Kasumi-1 (cell line): ENCODE results near the gene MAP4K3.

Experiments
- DNase-seq, 2 experiments: peaks; one replicate each; lab custom pipeline; 2025; lab: John Stamatoyannopoulos, UW

MAP4K3 gene

GRCh38 chr2:39436592-39437521 is at the start of gene MAP4K3:
MAP4K3 (minus strand) TSS chr2:39437285; CDS start chr2:39436987, 298 bp downstream.
- DNase-seq: peak; percentile 94 to 95

DNA sequence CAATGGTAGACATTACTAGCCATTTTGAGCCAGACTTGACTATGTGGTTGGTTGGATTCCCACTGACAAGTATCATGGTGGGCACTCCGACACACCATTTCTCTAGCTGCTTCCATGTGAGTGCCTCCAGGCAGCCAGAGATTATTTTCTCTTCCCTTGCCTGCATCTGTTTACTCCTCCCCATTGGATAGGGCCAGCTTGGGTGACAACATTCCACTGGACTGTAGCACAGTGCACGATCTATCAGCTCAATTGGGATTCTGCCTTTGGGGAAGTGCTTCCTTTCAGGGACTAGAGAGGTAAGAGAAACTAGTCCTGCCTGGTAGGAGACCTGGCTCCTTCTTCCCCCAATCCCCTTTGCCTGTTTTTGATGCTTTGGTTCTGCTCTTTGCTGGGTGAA is 49.0 kb upstream of the MAP4K3 start:
- DNase-seq: no peak

- DNase-seq: no peak
Measured at GRCh38 chr2:39484620-39485495, 47.8 kb upstream of the MAP4K3 start.

DNA sequence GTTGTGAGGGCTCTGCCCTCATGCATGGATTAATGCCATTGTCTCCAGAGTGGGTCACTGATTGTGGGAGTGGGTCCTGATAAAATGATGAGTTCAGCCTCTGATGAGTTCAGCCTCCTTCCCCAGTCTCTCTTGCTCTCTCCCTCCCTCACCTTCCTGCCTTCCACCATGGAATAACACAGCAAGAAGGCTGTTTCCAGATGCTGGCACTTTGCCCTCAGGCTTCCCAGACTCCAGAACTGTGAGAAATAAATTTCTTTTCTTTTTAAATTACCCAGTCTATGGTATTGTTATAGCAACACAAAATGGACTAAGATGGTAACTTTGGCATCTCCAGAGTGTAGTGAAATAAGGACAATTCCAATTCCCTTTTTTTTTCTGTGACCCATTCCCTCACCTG is 47.1 kb upstream of the MAP4K3 start:
- no peak for DNase-seq

DNA sequence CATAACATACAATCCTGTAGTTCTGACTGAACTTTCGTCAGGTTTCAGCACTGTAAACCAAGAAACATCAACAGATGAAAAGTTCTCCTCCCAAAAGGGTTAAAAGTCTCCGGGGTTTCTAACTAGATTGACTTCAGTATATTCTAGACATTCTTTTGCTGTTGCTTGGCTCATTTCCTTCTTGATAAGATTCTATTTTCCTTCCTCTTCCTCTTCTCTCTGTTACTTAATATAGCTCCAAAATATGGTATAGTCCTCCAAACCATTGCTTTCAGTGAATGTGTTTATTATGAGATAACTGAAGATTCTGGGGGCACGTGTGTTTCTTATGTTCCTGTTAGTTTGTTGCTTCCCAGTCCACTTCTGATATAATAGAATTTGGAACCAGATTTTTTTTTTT is 46.4 kb upstream of the MAP4K3 start:
- peak; percentile 14 to 35 for DNase-seq

GRCh38 chr2:39481611-39482010 is 44.5 kb upstream of the MAP4K3 start:
- DNase-seq: no peak

DNA sequence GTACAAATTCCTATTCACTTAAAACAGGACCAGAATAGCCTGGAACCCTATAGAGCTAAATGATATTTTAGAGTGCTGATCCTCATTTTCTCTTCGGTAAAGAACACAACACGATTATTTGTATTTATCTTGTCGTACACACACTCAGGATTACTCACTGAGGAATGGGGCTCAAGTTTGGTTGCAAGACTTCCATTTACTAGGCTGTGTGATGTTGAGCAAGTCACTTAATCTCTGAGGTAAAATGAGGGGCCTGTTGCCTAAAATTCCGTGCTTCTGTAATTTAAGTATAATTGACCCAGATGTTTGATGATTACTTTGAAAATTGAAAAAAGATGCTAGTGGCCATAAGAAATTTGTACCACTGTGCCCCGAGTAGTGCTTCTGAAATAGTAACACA is 42.6 kb upstream of the MAP4K3 start:
- DNase-seq: no peak

- no peak for DNase-seq
Measured at GRCh38 chr2:39479053-39479670, 42.1 kb upstream of the MAP4K3 start.

- DNase-seq: no peak
Measured at GRCh38 chr2:39476524-39476923, 39.4 kb upstream of the MAP4K3 start.

DNA sequence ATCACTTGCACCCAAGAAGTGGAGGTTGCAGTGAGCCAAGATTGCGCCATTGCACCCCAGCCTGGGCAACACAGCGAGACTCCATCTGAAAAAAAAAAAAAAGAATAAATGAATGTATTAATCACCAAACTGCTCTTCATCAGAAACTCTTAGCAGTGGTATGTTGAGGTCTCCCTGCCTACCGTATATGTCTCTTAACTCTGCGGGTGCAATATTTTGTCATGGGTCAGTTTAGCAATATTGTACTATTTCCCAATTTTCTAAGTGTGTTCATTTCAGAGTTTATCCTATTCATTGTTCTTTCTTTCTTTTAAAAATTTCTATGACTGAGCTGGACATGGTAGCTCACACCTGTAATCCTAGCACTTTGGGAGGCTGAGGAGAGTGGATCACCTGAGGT is 37.9 kb upstream of the MAP4K3 start:
- DNase-seq: no peak

DNA sequence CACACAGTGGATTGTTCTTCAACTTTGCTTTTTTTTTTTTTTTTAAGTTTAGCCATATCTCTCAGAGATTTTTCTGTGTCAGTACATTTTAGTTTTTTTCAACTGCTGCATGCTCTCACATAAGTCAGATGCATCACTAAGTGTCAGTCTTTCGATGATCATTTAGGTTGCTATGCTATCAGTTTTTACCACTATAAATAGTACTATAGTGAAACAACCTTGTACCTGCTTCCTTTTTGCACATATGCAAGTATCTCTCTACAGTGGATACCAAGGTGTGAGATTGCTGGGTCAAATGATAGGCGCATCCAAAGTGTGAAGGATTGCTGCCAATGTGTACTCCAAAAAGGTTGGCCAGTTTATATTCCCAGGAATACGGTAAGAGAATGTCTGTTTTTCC is 33.5 kb upstream of the MAP4K3 start:
- no peak for DNase-seq

DNA sequence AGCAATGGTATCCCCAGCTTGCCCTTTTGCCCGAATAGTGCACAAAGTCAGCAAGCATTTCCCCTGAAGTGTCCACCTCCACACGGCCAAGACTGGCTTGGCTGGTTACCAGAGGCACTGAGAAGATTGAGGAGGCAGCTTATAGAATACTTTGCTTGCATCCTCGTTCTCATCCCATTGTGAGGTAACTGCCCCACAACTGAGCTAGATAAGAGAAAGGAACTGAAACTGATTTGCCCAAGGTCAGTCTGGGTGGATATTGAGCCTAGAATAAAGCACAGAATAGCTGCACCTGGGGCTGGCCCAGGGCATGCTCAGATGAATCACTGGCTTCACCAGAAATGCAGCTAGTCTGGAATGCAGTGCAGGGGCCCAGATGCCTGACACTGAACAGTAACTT is 32.7 kb upstream of the MAP4K3 start:
- DNase-seq: no peak

DNA sequence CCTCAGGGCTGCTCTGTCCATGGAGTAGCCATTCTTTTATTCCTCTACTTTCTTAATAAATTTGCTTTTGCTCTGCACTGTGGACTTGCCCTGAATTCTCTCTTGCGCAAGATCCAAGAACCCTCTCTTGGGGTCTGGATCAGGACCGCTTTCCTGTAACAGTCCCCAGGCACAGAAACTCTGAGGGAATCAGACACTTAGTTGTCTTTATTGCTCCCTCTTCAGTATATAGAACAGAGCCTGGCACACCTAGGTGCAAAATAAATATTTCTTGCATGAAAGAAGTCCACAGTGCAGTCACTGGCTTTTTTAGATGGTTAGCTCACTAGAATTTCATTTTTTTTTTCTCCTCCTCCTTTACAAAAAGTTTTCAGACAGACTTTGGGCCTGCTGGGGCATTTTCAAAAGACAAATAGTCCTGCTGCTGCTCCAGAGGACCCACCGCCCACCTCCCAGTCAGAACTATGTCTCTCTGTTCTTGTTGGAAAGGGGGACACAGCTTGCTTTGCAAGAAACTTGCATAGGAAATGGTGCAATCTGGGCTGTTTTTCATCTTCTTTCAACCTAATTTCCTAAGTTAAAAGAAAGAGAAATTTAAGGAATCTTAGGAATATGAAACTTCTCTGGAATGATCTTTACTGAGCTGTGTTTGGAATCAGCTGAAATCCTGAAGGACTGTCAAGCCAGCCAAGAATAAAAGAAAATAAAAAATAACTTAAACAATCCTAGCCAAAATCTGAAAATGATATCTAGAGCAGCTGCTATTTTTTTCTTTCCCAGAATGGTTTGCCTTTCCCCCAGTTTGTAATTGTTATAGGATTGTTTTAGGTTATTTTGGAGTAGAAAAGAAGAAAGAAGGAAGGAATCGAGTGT is 31.7 kb upstream of the MAP4K3 start:
- DNase-seq: no peak

DNA sequence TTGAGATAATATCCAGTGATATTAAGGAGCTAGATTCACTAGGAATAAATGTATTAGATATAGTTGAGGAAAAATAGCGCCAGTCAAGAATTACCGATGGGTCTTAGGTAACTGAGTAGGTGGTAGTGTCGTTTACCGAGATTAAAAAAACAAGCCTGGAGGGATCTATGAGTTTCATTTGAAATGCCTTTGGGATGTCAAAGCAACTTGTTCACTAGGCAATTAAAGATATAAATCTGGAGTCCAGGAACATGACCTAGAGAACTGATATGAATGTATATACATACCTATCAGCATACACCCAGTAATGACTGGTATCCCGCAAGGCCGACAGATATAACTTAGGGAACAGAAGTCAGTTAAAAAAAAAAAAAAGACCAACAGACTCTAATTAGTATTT is 29.2 kb upstream of the MAP4K3 start:
- DNase-seq: no peak

DNA sequence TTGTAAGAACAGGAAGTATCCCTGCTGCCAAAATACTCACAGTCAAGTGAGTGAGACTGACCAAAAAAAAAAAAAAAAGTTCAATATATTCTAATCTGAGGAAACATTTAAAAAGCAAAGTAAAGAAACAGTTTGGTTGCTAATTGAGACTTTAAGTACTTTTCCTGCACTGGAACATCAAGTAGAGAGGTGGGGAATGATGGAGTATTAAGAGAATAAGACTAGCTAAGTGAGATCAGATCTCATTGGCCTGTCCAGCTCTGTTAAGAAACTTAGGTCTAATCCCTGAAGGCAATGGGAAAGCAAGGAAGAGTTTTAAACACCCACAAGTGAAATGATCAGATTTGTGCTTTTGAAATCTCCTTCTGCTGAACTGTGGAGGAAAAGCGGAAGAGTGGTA is 27.8 kb upstream of the MAP4K3 start:
- no peak for DNase-seq

DNA sequence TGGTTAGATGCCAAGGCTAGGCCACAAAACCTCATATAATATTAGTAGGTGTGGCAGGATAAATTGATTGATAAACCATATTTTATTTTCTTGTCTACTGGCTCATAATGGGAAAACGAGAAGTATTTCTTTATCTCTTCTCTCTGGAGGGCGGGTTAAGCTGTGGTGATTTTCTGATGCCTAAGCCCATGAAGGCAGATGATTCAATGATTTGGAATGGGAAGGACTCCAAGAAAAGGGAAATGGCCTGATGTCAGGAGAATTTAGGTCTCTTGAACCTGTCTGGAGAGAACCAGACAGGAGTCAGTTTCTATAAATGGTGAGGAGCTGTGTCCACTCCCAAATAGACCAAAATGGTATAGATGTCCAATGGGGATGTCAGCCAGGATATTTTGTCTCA is 18.7 kb upstream of the MAP4K3 start:
- no peak for DNase-seq

- no peak for DNase-seq
Measured at GRCh38 chr2:39452396-39452795, 15.3 kb upstream of the MAP4K3 start.

DNA sequence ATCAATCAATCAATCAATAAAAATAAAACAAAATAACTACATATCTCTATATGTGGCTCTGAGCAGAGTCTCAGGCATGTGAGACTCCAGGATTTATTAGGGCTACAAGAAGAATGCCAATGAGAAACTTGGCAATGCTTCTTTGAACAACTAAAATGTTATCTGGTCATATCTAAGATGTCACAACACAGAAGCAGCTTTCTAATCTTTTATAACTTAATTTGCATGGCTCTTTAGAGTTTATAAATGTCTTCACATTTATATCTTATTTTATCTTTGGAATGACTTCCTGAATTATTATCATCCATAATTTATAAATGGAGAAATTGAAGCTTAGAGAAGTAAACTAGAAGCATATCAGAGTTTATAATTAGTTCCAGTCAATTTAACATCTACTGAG is 14.9 kb upstream of the MAP4K3 start:
- DNase-seq: no peak

GRCh38 chr2:39448169-39448502 is 11.1 kb upstream of the MAP4K3 start:
- DNase-seq: no peak

DNA sequence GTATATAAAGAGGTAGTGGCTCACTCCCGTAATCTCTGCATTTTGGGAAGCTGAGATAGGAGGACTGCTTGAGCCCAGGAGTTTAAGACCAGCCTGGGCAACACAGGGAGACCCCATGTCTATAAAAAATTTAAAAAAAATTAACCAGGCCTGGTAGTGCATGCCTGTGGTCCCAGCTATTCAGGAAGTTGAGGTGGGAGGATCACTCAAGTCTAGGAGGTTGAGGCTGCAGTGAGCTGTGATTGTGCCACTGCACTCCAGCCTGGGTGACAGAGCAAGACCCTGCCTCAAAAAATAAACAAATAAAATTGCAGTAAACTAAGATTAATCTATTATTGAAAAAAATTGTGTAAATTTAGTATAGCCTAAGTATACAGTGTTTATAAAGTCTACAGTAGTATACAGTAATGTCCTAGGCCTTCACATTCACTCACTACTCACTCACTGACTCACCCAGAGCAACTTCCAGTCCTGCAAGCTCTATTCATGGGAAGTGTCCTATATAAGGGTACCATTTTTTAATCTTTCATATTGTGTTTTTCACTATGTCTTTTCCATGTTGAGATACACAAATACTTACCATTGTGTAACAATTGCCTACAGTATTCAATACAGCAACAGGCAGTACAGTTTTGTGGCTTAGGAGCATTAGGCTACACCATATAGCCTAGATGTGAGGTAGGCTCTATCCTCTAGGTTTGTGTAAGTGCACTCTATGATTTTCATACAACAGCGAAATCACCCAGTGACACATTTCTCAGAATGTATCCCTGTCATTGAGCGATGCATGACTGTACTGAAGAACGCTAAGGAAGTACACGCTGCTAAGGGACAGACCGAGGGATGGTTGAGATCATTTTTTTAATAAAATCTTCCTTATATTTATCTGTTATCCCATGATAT is 10.4 kb upstream of the MAP4K3 start:
- no peak for DNase-seq

DNA sequence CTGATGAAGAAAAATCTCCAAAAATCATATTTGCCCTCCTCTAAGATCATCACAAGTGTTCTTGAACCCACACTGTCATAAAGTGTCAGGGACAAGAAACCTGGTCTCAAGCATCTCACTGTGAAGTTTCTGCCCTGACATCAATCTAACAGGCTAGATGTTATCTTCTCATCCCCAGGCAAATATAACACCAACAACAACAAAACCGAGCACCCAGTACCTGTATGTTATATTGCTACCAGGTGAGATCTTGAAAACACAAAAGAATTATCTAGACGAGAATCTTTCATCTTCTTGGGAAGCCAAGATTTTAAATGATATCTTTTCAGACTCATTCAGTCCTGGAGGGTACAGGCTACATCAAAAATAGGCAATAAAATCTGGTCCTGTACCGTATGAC is 8.8 kb upstream of the MAP4K3 start:
- no peak for DNase-seq
